GM12872 (cell line): ENCODE measurements around the gene KIRREL3.

Experiments used
- CTCF ChIP-seq: IDR thresholded peaks from 3 replicates; pipeline ENCODE4 v1.5.1; 2011; ENCODE audit warnings: low read depth, mild to moderate bottlenecking, low read length, moderate library complexity; ENCODE audit not compliant: insufficient read depth

Gene KIRREL3

GRCh38 chr11:126396965-126397364 is 603.6 kb downstream of the KIRREL3 start:
- TF ChIP-seq CTCF: no peak

- TF ChIP-seq CTCF: no peak
These were observed 606.5 kb downstream of the KIRREL3 start for GRCh38 chr11:126394036-126394435.

GRCh38 chr11:126393143-126393542 is 607.4 kb downstream of the KIRREL3 start:
- TF ChIP-seq CTCF: no peak

DNA sequence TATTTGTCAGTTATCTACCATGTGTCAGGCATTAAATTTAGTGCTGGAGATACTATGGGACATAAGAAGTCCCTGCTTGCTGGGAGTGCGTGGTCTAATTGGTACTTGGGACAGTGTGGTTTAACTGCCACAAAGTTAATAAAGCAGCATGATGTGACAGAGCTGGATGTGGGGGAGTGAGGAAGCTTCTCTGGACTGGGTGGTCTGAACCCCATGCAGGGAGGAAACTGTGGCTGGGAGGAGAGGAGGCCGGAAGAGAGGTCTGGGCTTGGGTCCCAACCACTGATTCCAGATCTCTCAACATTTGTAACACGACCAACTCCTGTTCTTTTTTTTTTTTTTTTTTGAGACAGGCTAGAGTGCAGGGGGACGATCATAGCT is 607.9 kb downstream of the KIRREL3 start:
- no peak for TF ChIP-seq CTCF

DNA sequence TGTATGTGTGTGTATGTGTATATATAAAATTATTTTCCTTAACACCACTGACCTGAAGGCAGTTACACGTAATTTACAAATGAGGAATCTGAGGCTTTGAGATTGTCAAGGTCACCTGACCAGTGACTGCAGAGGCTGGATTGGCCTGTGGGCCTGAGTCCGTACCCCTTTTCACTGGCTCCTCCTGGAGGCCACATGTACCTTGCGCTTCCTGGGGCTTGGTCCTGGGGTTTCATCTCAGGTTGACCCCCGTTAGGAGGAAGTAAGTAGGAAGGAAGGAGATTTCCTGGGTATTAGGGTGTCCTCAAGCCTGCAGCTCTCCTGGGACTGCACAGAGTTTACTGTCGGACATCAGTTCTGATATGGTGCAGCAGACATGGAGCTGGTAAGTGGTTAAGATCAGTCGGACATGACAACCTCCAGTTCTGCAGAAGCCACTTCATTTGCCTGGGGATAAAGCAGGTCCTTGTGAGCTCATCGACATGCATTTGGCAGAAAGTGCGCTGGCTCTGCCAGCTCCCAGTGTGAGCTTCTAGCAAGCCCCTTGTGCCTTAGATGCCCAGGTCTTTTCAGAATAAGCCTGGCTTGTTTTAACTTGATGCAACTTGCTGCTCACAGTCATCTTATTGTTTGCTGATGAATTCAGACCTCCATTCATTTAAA is 608.5 kb downstream of the KIRREL3 start:
- peak; percentile 29; the same call in 1 of the 3 replicates for TF ChIP-seq CTCF

DNA sequence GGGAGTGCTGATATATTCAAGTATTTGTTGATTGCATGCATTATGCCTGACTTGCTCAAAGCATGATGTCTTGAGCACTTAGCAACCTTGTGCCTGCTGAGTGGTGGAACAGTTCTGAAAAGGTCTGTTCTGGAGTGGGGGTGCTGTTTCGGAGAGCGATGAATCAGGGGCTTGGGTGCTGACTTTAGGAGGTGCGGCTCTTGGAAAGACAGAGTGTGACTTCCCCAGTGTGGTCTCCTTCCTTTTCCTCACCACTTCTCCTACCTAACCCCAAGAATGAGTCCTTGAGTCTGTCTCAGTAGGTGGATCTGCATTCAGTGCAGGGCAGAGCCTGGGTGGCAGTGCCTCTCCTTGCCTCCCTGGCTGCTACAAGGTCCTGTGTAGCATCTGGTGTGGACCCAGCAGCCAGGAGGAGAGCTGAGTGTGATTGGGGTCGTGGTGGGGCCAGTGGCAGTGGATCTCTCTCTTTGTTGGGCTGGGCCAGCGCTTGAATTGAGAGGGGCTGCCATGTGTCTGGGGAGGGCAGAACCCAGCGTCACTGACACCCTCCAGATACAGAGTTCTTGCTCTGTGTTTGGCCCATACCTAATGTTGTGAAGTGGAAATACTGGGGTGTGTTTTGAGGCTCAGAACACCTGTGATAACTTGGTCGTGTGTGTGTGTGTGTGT is 609.1 kb downstream of the KIRREL3 start:
- no peak for TF ChIP-seq CTCF

DNA sequence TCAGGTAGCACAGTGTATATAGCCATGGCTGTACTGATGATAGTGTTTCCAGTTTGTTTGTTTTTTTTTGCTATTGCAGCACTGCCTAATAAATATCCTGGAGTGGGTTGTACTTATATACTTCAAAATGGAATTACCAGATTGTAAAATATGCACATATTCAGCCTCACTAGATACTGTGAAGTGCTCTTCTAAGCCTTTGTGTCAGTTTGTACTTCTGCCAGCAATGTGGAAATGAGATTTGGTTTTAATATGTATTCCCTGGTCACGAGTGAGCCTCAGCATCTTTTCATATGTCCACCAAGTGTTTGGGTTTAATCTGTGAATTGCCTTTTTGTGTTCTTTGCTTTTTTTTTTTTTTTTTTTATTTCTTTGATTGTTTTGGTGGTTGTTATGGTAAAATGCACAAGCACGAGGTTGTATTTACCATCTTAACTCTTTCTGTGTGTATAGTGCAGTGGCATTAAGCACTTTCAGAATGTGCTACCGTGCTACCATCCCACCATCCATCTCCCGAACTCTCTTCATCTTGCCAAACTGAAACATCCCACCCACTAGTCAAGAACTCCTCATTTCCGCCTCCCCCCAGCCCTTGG is 610.2 kb downstream of the KIRREL3 start:
- TF ChIP-seq CTCF: no peak
